ENCODE data around the gene KIF16B.
"Not testable (repeated sequence)": the region's sequence is repeated elsewhere in the genome, so short reads cannot be mapped to it uniquely, and the experiment has no call there.

Gene KIF16B

GRCh38 chr20:16265334-16265733 lies 307.9 kb downstream of the KIF16B start:
- Mint-ChIP-seq H3K9me3 (peaks cover 10 to 23% of the 10 kb centered on the region in 2 donors), H3K27ac (no peak overlapping the region), H3K4me3 (no peak overlapping the region), H3K27me3 (no peaks in the 10 kb centered on the region), H3K4me1 (ENCODE audit: low read depth in 2 of 2) (peaks cover 0 to 2% of the 10 kb centered on the region in 2 donors), H3K36me3 (ENCODE audit: insufficient read depth) (no peaks in the 10 kb centered on the region)
- DNase-seq = no peak
- no peak for ATAC-seq (replicated peaks)

GRCh38 chr20:16263582-16263981 lies 309.7 kb downstream of the KIF16B start:
- H3K9me3 Mint-ChIP-seq = peaks cover 14 to 23% of the 10 kb centered on the region in 2 donors
- H3K4me3 Mint-ChIP-seq = no peak overlapping the region
- DNase-seq (no peak), ATAC-seq (replicated peaks) (no peak)
- no peaks in the 10 kb centered on the region for H3K36me3 Mint-ChIP-seq (ENCODE audit: insufficient read depth)
- peaks cover 0 to 2% of the 10 kb centered on the region in 2 donors for H3K4me1 Mint-ChIP-seq (ENCODE audit: low read depth in 2 of 2)
- H3K27me3 Mint-ChIP-seq = no peaks in the 10 kb centered on the region
- no peak overlapping the region for H3K27ac Mint-ChIP-seq

- no peaks in the 10 kb centered on the region for H3K36me3 Mint-ChIP-seq (ENCODE audit: insufficient read depth)
- no peak for ATAC-seq (replicated peaks)
- H3K27me3 Mint-ChIP-seq = no peaks in the 10 kb centered on the region
- peaks cover 0 to 2% of the 10 kb centered on the region in 2 donors for H3K4me1 Mint-ChIP-seq (ENCODE audit: low read depth in 2 of 2)
- H3K4me3 Mint-ChIP-seq = no peak overlapping the region
- no peak overlapping the region for H3K27ac Mint-ChIP-seq
- no peak for DNase-seq
- H3K9me3 Mint-ChIP-seq = peaks cover 15 to 21% of the 10 kb centered on the region in 2 donors
These were observed 310.7 kb downstream of the KIF16B start for GRCh38 chr20:16262594-16262993.

- H3K4me3 Mint-ChIP-seq = no peak overlapping the region
- H3K36me3 Mint-ChIP-seq (ENCODE audit: insufficient read depth) = no peaks in the 10 kb centered on the region
- H3K27me3 Mint-ChIP-seq = no peaks in the 10 kb centered on the region
- no peak overlapping the region for H3K27ac Mint-ChIP-seq
- no peak for ATAC-seq (replicated peaks)
- peaks cover 0 to 2% of the 10 kb centered on the region in 2 donors for H3K4me1 Mint-ChIP-seq (ENCODE audit: low read depth in 2 of 2)
- no peak for DNase-seq
- peaks cover 12 to 13% of the 10 kb centered on the region in 2 donors for H3K9me3 Mint-ChIP-seq
These were observed 311.4 kb downstream of the KIF16B start for GRCh38 chr20:16261733-16262273.

- no peaks in the 10 kb centered on the region for H3K27me3 Mint-ChIP-seq
- no peak for DNase-seq
- no peak overlapping the region for H3K4me3 Mint-ChIP-seq
- ATAC-seq (replicated peaks) = no peak
- peaks cover 0 to 2% of the 10 kb centered on the region in 2 donors for H3K4me1 Mint-ChIP-seq (ENCODE audit: low read depth in 2 of 2)
- peaks cover 8 to 13% of the 10 kb centered on the region in 2 donors for H3K9me3 Mint-ChIP-seq
- H3K36me3 Mint-ChIP-seq (ENCODE audit: insufficient read depth) = no peaks in the 10 kb centered on the region
- H3K27ac Mint-ChIP-seq = no peak overlapping the region
These were observed 312.3 kb downstream of the KIF16B start for GRCh38 chr20:16260911-16261310.

GRCh38 chr20:16260133-16260532 lies 313.1 kb downstream of the KIF16B start:
- ATAC-seq (replicated peaks); H3K9me3 Mint-ChIP-seq; H3K27ac Mint-ChIP-seq; H3K36me3 Mint-ChIP-seq (ENCODE audit: insufficient read depth); H3K4me3 Mint-ChIP-seq; H3K27me3 Mint-ChIP-seq; DNase-seq; H3K4me1 Mint-ChIP-seq (ENCODE audit: low read depth in 2 of 2): not testable (repeated sequence)

GRCh38 chr20:16258766-16259165 lies 314.5 kb downstream of the KIF16B start:
- Mint-ChIP-seq H3K27ac (no peak overlapping the region), H3K9me3 (peaks cover 0 to 10% of the 10 kb centered on the region in 2 donors), H3K4me3 (no peak overlapping the region), H3K27me3 (no peaks in the 10 kb centered on the region), H3K36me3 (ENCODE audit: insufficient read depth) (no peaks in the 10 kb centered on the region), H3K4me1 (ENCODE audit: low read depth in 2 of 2) (peaks cover 0 to under 1% of the 10 kb centered on the region in 2 donors)
- ATAC-seq (replicated peaks) (no peak), DNase-seq (no peak)

GRCh38 chr20:16257813-16258430 lies 315.3 kb downstream of the KIF16B start:
- no peaks in the 10 kb centered on the region for H3K36me3 Mint-ChIP-seq (ENCODE audit: insufficient read depth)
- no peaks in the 10 kb centered on the region for H3K4me1 Mint-ChIP-seq (ENCODE audit: low read depth in 2 of 2)
- no peak overlapping the region for H3K4me3 Mint-ChIP-seq
- ATAC-seq (replicated peaks) (no peak), DNase-seq (no peak)
- H3K9me3 Mint-ChIP-seq = peaks cover 0 to 10% of the 10 kb centered on the region in 2 donors
- no peaks in the 10 kb centered on the region for H3K27me3 Mint-ChIP-seq
- no peak overlapping the region for H3K27ac Mint-ChIP-seq

- ATAC-seq (replicated peaks) (no peak), DNase-seq (no peak)
- Mint-ChIP-seq H3K9me3 (peaks cover 0 to 10% of the 10 kb centered on the region in 2 donors), H3K4me1 (ENCODE audit: low read depth in 2 of 2) (no peaks in the 10 kb centered on the region), H3K36me3 (ENCODE audit: insufficient read depth) (no peaks in the 10 kb centered on the region), H3K27me3 (no peaks in the 10 kb centered on the region), H3K4me3 (no peak overlapping the region), H3K27ac (no peak overlapping the region)
These were observed 316.2 kb downstream of the KIF16B start for GRCh38 chr20:16257021-16257420.

- Mint-ChIP-seq H3K36me3 (ENCODE audit: insufficient read depth) (no peaks in the 10 kb centered on the region), H3K27ac (no peak overlapping the region), H3K27me3 (peaks cover 0 to 6% of the 10 kb centered on the region in 2 donors), H3K9me3 (peaks cover 0 to 3% of the 10 kb centered on the region in 2 donors), H3K4me3 (no peak overlapping the region), H3K4me1 (ENCODE audit: low read depth in 2 of 2) (no peaks in the 10 kb centered on the region)
- DNase-seq (no peak), ATAC-seq (replicated peaks) (no peak)
These were observed 326.4 kb downstream of the KIF16B start for GRCh38 chr20:16246870-16247269.

GRCh38 chr20:16246291-16246690 lies 327.0 kb downstream of the KIF16B start:
- DNase-seq (no peak), ATAC-seq (replicated peaks) (no peak)
- Mint-ChIP-seq H3K9me3 (peaks cover 0 to 3% of the 10 kb centered on the region in 2 donors), H3K27me3 (peaks cover 0 to 6% of the 10 kb centered on the region in 2 donors), H3K4me3 (no peak overlapping the region), H3K4me1 (ENCODE audit: low read depth in 2 of 2) (no peaks in the 10 kb centered on the region), H3K27ac (no peak overlapping the region), H3K36me3 (ENCODE audit: insufficient read depth) (no peaks in the 10 kb centered on the region)

GRCh38 chr20:16245879-16246278 lies 327.4 kb downstream of the KIF16B start:
- H3K4me3 Mint-ChIP-seq = no peak overlapping the region
- peaks cover 0 to 3% of the 10 kb centered on the region in 2 donors for H3K9me3 Mint-ChIP-seq
- ATAC-seq (replicated peaks) (no peak), DNase-seq (no peak)
- no peaks in the 10 kb centered on the region for H3K4me1 Mint-ChIP-seq (ENCODE audit: low read depth in 2 of 2)
- H3K27me3 Mint-ChIP-seq = peaks cover 0 to 6% of the 10 kb centered on the region in 2 donors
- no peak overlapping the region for H3K27ac Mint-ChIP-seq
- no peaks in the 10 kb centered on the region for H3K36me3 Mint-ChIP-seq (ENCODE audit: insufficient read depth)

GRCh38 chr20:16244892-16245291 lies 328.4 kb downstream of the KIF16B start:
- no peaks in the 10 kb centered on the region for H3K36me3 Mint-ChIP-seq (ENCODE audit: insufficient read depth)
- peaks cover 0 to 6% of the 10 kb centered on the region in 2 donors for H3K27me3 Mint-ChIP-seq
- peaks cover 0 to 3% of the 10 kb centered on the region in 2 donors for H3K9me3 Mint-ChIP-seq
- no peak overlapping the region for H3K27ac Mint-ChIP-seq
- H3K4me3 Mint-ChIP-seq = no peak overlapping the region
- no peaks in the 10 kb centered on the region for H3K4me1 Mint-ChIP-seq (ENCODE audit: low read depth in 2 of 2)
- ATAC-seq (replicated peaks) = no peak
- no peak for DNase-seq

GRCh38 chr20:16243470-16243869 lies 329.8 kb downstream of the KIF16B start:
- H3K9me3 Mint-ChIP-seq = peaks cover 0 to 3% of the 10 kb centered on the region in 2 donors
- ATAC-seq (replicated peaks) (no peak), DNase-seq (no peak)
- no peak overlapping the region for H3K4me3 Mint-ChIP-seq
- H3K36me3 Mint-ChIP-seq (ENCODE audit: insufficient read depth) = no peaks in the 10 kb centered on the region
- H3K27ac Mint-ChIP-seq = no peak overlapping the region
- H3K4me1 Mint-ChIP-seq (ENCODE audit: low read depth in 2 of 2) = no peaks in the 10 kb centered on the region
- peaks cover 0 to 6% of the 10 kb centered on the region in 2 donors for H3K27me3 Mint-ChIP-seq
